ENCODE measurements around the gene PDE1C.

Gene PDE1C

DNA sequence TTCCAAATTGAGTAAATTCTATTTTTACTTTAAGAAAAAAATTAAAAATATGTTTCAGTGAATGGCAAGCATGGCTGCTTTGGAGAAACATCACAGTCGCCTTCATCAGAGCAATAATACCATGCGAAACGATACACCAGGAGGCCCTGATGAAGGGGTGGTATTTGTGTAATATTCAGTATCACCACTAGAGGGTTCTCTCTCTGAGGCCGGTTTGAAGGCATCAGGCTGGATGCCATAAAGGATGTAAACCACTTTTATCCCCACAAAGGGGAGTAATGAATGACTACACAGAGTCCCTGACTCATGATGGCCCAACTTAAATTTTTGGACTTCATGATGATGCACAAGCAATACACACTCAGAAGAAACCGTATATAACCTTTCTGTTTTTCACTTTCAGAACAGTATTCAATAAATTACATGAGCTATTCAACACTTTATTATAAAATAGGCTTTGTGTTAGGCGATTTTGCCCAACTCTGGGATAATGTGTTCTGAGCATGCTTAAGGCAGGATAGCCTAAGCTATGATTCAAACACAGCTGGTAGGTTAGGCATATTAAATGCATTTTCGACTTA is 287.7 kb downstream of the PDE1C start:
- H3K9me3 ChIP-seq (ENCODE audit: control insufficient read depth in 5 of 5, low read length in 5 of 5) = no peaks in the 10 kb centered on the region
- H3K9ac ChIP-seq (ENCODE audit: low read length in 5 of 5) = no peak overlapping the region
- no peak overlapping the region for H3K27ac ChIP-seq (ENCODE audit: low read depth, low read length)
- H3K36me3 ChIP-seq (ENCODE audit: control insufficient read depth in 5 of 5, insufficient read depth in 5 of 5, low read length in 5 of 5) = no peaks in the 10 kb centered on the region
- H3K27me3 ChIP-seq (ENCODE audit: control insufficient read depth in 5 of 5, insufficient read depth in 4 of 5, low read length in 5 of 5) = no peaks in the 10 kb centered on the region
- H3K4me1 ChIP-seq (ENCODE audit: control insufficient read depth in 5 of 5, insufficient read depth in 5 of 5, low read length in 5 of 5) = peaks cover 0 to 9% (median 6%) of the 10 kb centered on the region in 5 donors
- H3K4me3 ChIP-seq (ENCODE audit: low read depth in 1 of 5, low read length in 5 of 5) = no peak overlapping the region

GRCh38 chr7:31778296-31778695 is 291.9 kb downstream of the PDE1C start:
- no peak overlapping the region for H3K9ac ChIP-seq (ENCODE audit: low read length in 5 of 5)
- H3K9me3 ChIP-seq (ENCODE audit: control insufficient read depth in 5 of 5, low read length in 5 of 5) = no peaks in the 10 kb centered on the region
- H3K36me3 ChIP-seq (ENCODE audit: control insufficient read depth in 5 of 5, insufficient read depth in 5 of 5, low read length in 5 of 5) = no peaks in the 10 kb centered on the region
- H3K4me3 ChIP-seq (ENCODE audit: low read depth in 1 of 5, low read length in 5 of 5) = no peak overlapping the region
- H3K27me3 ChIP-seq (ENCODE audit: control insufficient read depth in 5 of 5, insufficient read depth in 4 of 5, low read length in 5 of 5) = peaks cover 0 to 3% (median 0%) of the 10 kb centered on the region in 5 donors
- H3K4me1 ChIP-seq (ENCODE audit: control insufficient read depth in 5 of 5, insufficient read depth in 5 of 5, low read length in 5 of 5) = no peaks in the 10 kb centered on the region
- H3K27ac ChIP-seq (ENCODE audit: low read depth, low read length) = no peak overlapping the region

DNA sequence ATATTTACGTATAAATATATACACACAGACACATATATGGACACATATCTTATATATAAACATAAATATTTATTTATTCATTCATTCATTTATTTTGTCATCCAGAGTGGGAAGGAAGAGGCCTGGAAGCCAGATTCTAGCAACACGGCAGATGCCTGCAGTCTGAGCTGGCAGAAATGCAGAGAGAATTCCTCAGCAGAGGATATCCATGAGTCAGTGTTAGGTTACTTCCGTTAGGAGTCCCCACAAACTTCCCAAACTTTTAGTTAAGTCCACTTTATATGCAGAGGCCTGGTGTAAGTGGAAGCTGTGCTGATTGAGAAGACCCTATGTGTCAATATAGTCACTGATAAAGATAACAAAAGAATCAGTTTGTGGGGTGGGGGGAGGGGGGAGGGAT is 293.6 kb downstream of the PDE1C start:
- no peaks in the 10 kb centered on the region for H3K36me3 ChIP-seq (ENCODE audit: control insufficient read depth in 5 of 5, insufficient read depth in 5 of 5, low read length in 5 of 5)
- H3K4me1 ChIP-seq (ENCODE audit: control insufficient read depth in 5 of 5, insufficient read depth in 5 of 5, low read length in 5 of 5) = no peaks in the 10 kb centered on the region
- no peak overlapping the region for H3K4me3 ChIP-seq (ENCODE audit: low read depth in 1 of 5, low read length in 5 of 5)
- no peak overlapping the region for H3K27ac ChIP-seq (ENCODE audit: low read depth, low read length)
- H3K9ac ChIP-seq (ENCODE audit: low read length in 5 of 5) = no peak overlapping the region
- H3K9me3 ChIP-seq (ENCODE audit: control insufficient read depth in 5 of 5, low read length in 5 of 5) = no peaks in the 10 kb centered on the region
- H3K27me3 ChIP-seq (ENCODE audit: control insufficient read depth in 5 of 5, insufficient read depth in 4 of 5, low read length in 5 of 5) = peaks cover 0 to 8% (median 3%) of the 10 kb centered on the region in 5 donors

DNA sequence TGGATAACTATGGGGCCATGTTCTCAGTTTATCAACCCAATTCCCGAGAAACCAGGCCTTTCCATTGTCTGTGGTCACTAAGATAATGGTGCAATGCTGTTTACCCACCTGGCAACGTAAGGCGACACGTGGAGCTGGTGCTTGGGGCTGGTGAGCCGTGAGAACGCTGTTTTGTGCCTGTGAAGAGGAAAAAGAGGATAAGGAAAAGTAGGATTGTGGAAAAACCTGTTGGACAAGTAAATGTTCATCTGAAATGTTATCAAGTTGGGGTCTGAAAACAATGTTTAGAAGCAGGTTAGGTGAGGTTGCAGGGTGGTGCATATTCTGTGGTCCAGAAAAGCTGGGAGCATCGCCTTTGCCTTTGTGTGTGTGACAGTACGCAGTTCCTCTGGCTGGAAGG is 294.7 kb downstream of the PDE1C start:
- Histone ChIP-seq H3K36me3 (ENCODE audit: control insufficient read depth in 5 of 5, insufficient read depth in 5 of 5, low read length in 5 of 5) (no peaks in the 10 kb centered on the region), H3K27ac (ENCODE audit: low read depth, low read length) (no peak overlapping the region), H3K9ac (ENCODE audit: low read length in 5 of 5) (no peak overlapping the region), H3K4me3 (ENCODE audit: low read depth in 1 of 5, low read length in 5 of 5) (no peak overlapping the region), H3K9me3 (ENCODE audit: control insufficient read depth in 5 of 5, low read length in 5 of 5) (no peaks in the 10 kb centered on the region), H3K4me1 (ENCODE audit: control insufficient read depth in 5 of 5, insufficient read depth in 5 of 5, low read length in 5 of 5) (no peaks in the 10 kb centered on the region), H3K27me3 (ENCODE audit: control insufficient read depth in 5 of 5, insufficient read depth in 4 of 5, low read length in 5 of 5) (peaks cover 0 to 8% (median 6%) of the 10 kb centered on the region in 5 donors)

DNA sequence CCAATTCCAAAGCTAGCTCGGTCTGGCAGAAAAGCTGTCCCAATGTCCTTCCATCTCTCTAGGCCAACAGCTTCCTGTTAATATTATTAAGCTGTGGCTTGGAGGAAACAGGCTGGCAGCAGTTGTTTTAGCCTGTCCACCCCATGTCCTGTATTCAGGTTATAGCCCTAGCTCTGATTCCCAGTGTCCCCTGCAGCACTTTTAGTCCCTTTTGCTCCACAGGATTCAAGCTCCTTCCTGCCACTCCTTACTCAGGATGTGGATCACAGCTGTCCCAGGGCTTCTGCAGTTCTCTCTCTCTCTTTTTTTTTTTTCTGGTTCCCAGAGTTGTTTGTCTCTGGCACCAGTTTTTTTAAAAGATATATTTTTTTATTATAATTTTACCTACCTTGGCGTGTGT is 298.0 kb downstream of the PDE1C start:
- H3K27me3 ChIP-seq (ENCODE audit: control insufficient read depth in 5 of 5, insufficient read depth in 4 of 5, low read length in 5 of 5) = peaks cover 0 to 8% (median 6%) of the 10 kb centered on the region in 5 donors
- H3K9ac ChIP-seq (ENCODE audit: low read length in 5 of 5) = no peak overlapping the region
- no peaks in the 10 kb centered on the region for H3K4me1 ChIP-seq (ENCODE audit: control insufficient read depth in 5 of 5, insufficient read depth in 5 of 5, low read length in 5 of 5)
- H3K9me3 ChIP-seq (ENCODE audit: control insufficient read depth in 5 of 5, low read length in 5 of 5) = no peaks in the 10 kb centered on the region
- no peak overlapping the region for H3K4me3 ChIP-seq (ENCODE audit: low read depth in 1 of 5, low read length in 5 of 5)
- no peak overlapping the region for H3K27ac ChIP-seq (ENCODE audit: low read depth, low read length)
- no peaks in the 10 kb centered on the region for H3K36me3 ChIP-seq (ENCODE audit: control insufficient read depth in 5 of 5, insufficient read depth in 5 of 5, low read length in 5 of 5)

DNA sequence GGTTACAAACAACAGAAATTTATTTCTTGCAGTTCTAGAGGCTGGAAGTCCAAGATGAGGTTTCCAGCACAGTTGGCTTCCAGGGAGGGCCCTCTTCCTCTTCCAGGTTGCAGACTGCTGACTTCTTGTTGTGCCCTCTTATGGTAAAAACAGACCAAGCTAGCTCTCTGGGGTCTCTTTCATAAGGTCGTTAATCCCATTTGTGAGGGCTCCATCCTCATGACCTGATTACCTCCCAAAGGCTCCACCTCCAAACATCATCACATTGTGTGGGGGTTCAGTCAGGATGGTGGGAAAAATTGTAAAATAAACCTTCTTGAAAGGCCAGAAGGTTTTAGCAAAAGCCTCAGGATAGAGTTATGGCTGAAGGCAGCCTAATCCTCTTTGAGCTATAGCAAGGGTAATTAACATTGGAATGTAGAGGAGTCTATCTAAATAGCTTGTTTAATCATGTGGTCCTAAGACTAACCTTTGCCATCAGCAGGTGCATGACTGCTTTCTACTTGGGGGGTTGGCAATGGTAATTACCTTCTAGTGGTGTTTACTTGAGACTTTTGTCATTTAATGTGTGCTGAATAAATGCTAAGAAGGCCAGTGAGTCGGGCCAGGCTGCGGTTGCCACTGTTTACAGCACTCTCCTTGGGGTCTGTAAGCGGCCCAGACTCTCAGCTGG is 302.4 kb downstream of the PDE1C start:
- no peaks in the 10 kb centered on the region for H3K36me3 ChIP-seq (ENCODE audit: control insufficient read depth in 5 of 5, insufficient read depth in 5 of 5, low read length in 5 of 5)
- no peak overlapping the region for H3K9ac ChIP-seq (ENCODE audit: low read length in 5 of 5)
- no peaks in the 10 kb centered on the region for H3K4me1 ChIP-seq (ENCODE audit: control insufficient read depth in 5 of 5, insufficient read depth in 5 of 5, low read length in 5 of 5)
- no peak overlapping the region for H3K27ac ChIP-seq (ENCODE audit: low read depth, low read length)
- H3K9me3 ChIP-seq (ENCODE audit: control insufficient read depth in 5 of 5, low read length in 5 of 5) = no peaks in the 10 kb centered on the region
- peaks cover 1 to 6% (median 3%) of the 10 kb centered on the region in 5 donors for H3K27me3 ChIP-seq (ENCODE audit: control insufficient read depth in 5 of 5, insufficient read depth in 4 of 5, low read length in 5 of 5)
- H3K4me3 ChIP-seq (ENCODE audit: low read depth in 1 of 5, low read length in 5 of 5) = no peak overlapping the region

DNA sequence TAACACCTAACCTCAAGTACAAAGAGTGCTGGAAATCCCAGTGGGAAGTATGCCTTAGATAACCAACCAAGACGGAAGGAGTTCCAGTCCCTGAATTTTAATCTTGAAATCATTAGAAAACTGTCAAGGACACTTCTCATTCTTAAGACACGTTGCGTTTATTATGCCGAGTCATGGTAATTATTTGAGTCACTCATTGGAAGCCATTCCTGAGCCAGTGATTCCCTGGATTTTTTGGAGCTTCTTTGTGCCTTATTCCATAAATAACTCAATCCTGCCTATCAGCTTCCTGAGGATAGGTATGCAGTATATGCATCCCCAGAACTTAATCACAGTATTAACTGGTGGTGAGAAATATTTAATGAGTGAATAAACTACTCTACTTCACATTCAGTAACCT is 305.7 kb downstream of the PDE1C start:
- Histone ChIP-seq H3K9me3 (ENCODE audit: control insufficient read depth in 5 of 5, low read length in 5 of 5) (no peaks in the 10 kb centered on the region), H3K27ac (ENCODE audit: low read depth, low read length) (no peak overlapping the region), H3K36me3 (ENCODE audit: control insufficient read depth in 5 of 5, insufficient read depth in 5 of 5, low read length in 5 of 5) (no peaks in the 10 kb centered on the region), H3K4me3 (ENCODE audit: low read depth in 1 of 5, low read length in 5 of 5) (no peak overlapping the region), H3K27me3 (ENCODE audit: control insufficient read depth in 5 of 5, insufficient read depth in 4 of 5, low read length in 5 of 5) (peaks cover 0 to 3% (median 0%) of the 10 kb centered on the region in 5 donors), H3K9ac (ENCODE audit: low read length in 5 of 5) (no peak overlapping the region), H3K4me1 (ENCODE audit: control insufficient read depth in 5 of 5, insufficient read depth in 5 of 5, low read length in 5 of 5) (no peaks in the 10 kb centered on the region)

GRCh38 chr7:31763548-31763947 is 306.7 kb downstream of the PDE1C start:
- H3K27ac ChIP-seq (ENCODE audit: low read depth, low read length) = no peak overlapping the region
- H3K36me3 ChIP-seq (ENCODE audit: control insufficient read depth in 5 of 5, insufficient read depth in 5 of 5, low read length in 5 of 5) = no peaks in the 10 kb centered on the region
- no peak overlapping the region for H3K4me3 ChIP-seq (ENCODE audit: low read depth in 1 of 5, low read length in 5 of 5)
- H3K9ac ChIP-seq (ENCODE audit: low read length in 5 of 5) = no peak overlapping the region
- H3K9me3 ChIP-seq (ENCODE audit: control insufficient read depth in 5 of 5, low read length in 5 of 5) = no peaks in the 10 kb centered on the region
- H3K4me1 ChIP-seq (ENCODE audit: control insufficient read depth in 5 of 5, insufficient read depth in 5 of 5, low read length in 5 of 5) = no peaks in the 10 kb centered on the region
- H3K27me3 ChIP-seq (ENCODE audit: control insufficient read depth in 5 of 5, insufficient read depth in 4 of 5, low read length in 5 of 5) = peaks cover 0 to 3% (median 0%) of the 10 kb centered on the region in 5 donors

DNA sequence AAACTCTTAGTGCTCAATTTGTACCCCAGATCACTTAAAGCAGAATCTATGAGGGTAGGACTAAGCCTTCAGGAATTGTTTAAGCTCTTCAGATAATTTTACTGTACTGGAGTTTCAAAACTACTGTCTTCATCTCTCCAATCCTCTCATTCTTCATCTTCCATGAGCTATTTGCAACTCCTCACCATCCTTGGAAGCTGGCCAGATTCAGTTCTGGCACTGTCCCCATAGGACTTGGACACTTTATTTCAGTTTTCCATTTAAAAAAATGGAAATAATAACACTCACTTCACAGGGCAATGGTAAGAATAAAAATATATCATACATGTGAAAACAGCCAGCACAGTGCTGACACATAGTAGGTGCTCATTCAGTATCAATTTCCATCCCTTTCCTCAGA is 308.6 kb downstream of the PDE1C start:
- H3K4me1 ChIP-seq (ENCODE audit: control insufficient read depth in 5 of 5, insufficient read depth in 5 of 5, low read length in 5 of 5) = no peaks in the 10 kb centered on the region
- no peaks in the 10 kb centered on the region for H3K9me3 ChIP-seq (ENCODE audit: control insufficient read depth in 5 of 5, low read length in 5 of 5)
- H3K27me3 ChIP-seq (ENCODE audit: control insufficient read depth in 5 of 5, insufficient read depth in 4 of 5, low read length in 5 of 5) = peaks cover 0 to 3% (median 0%) of the 10 kb centered on the region in 5 donors
- no peaks in the 10 kb centered on the region for H3K36me3 ChIP-seq (ENCODE audit: control insufficient read depth in 5 of 5, insufficient read depth in 5 of 5, low read length in 5 of 5)
- no peak overlapping the region for H3K9ac ChIP-seq (ENCODE audit: low read length in 5 of 5)
- no peak overlapping the region for H3K4me3 ChIP-seq (ENCODE audit: low read depth in 1 of 5, low read length in 5 of 5)
- no peak overlapping the region for H3K27ac ChIP-seq (ENCODE audit: low read depth, low read length)

DNA sequence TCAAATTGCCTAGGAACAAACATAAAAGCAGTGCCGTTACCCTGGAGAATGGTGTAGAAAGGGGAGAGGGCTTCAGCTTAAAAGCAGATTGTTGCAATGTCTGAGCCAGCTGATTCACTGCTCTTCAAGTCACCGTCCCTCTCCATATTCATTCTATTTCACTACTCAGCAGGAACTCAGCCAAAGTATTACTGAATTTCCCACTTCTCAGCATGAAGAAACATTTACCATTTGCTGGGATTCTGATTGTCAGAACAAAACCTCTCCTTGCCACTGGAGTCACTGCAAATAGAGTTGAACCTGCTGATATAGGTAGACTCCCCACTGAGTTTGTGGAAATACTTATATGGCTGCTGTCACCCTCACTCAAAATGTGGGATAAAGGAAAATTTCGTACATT is 311.5 kb downstream of the PDE1C start:
- H3K4me1 ChIP-seq (ENCODE audit: control insufficient read depth in 5 of 5, insufficient read depth in 5 of 5, low read length in 5 of 5) = no peaks in the 10 kb centered on the region
- no peak overlapping the region for H3K27ac ChIP-seq (ENCODE audit: low read depth, low read length)
- no peaks in the 10 kb centered on the region for H3K36me3 ChIP-seq (ENCODE audit: control insufficient read depth in 5 of 5, insufficient read depth in 5 of 5, low read length in 5 of 5)
- H3K9me3 ChIP-seq (ENCODE audit: control insufficient read depth in 5 of 5, low read length in 5 of 5) = no peaks in the 10 kb centered on the region
- H3K27me3 ChIP-seq (ENCODE audit: control insufficient read depth in 5 of 5, insufficient read depth in 4 of 5, low read length in 5 of 5) = no peaks in the 10 kb centered on the region
- no peak overlapping the region for H3K4me3 ChIP-seq (ENCODE audit: low read depth in 1 of 5, low read length in 5 of 5)
- no peak overlapping the region for H3K9ac ChIP-seq (ENCODE audit: low read length in 5 of 5)
